ENCODE results near the gene ANXA3. TPM values are rescaled to one million over a fixed set of nuclear protein-coding genes. Genes with fewer than 3 reads are reported as not detected.

ANXA3 gene
- total and polyA plus RNA-seq, 2 donors (not counting 3 experiments of a cell fraction or from before 2014, with no cell fraction given) = 52.9 to 78.4 TPM

- Histone ChIP-seq H3K9me1 (replicated peaks; ENCODE audit: control insufficient read depth, extremely low read depth, insufficient read depth, low read length) (no peaks in the 10 kb centered on the region), H3K27ac (ENCODE audit: insufficient read depth, low read depth, low read length) (no peak overlapping the region), H4K20me1 (replicated peaks; ENCODE audit: control insufficient read depth, extremely low read depth, insufficient read depth, low read length) (no peaks in the 10 kb centered on the region), H2AFZ (ENCODE audit: low read depth, low read length) (no peak overlapping the region), H3K4me2 (ENCODE audit: insufficient read depth, low read length) (no peak overlapping the region), H3K9me3 (replicated peaks; ENCODE audit: control insufficient read depth, insufficient read depth, low read length) (no peaks in the 10 kb centered on the region), H3K4me1 (ENCODE audit: control insufficient read depth, extremely low read depth, insufficient read depth, low read length) (no peaks in the 10 kb centered on the region), H3K4me3 (replicated peaks in 1 of 3; ENCODE audit: insufficient read depth in 1 of 3, low read depth in 1 of 3, low read length in 3 of 3) (no peak overlapping the region), H3K36me3 (ENCODE audit: control insufficient read depth in 2 of 2, extremely low read depth in 1 of 2, insufficient read depth in 2 of 2, low read length in 2 of 2) (peaks cover 2 to 7% of the 10 kb centered on the region in 2 experiments), H3K79me2 (ENCODE audit: control insufficient read depth, insufficient read depth, low read length) (no peaks in the 10 kb centered on the region), H3K27me3 (ENCODE audit: control insufficient read depth in 2 of 2, insufficient read depth in 2 of 2, low read length in 2 of 2) (no peaks in the 10 kb centered on the region), H3K9ac (replicated peaks; ENCODE audit: extremely low read depth, insufficient read depth, low read length) (no peak overlapping the region)
- CTCF ChIA-PET = no interaction called here
- POLR2A ChIA-PET = no interaction called here
- intact Hi-C loops (cut with micrococcal nuclease) (no loop called here), dilution Hi-C loops (cut with MboI; ENCODE audit: extremely low pct_ligation_motif_present, low sequenced_read_pairs) (no loop called here)
- BruUV-seq (replicated peaks) = no TSS peak
- TF ChIP-seq FOS (IDR thresholded peaks at IDR 0.05; ENCODE audit: borderline replicate concordance, insufficient read depth, low read length) (no peak), JUN (IDR thresholded peaks at IDR 0.05; ENCODE audit: borderline replicate concordance, insufficient read depth, insufficient read length, low read depth) (no peak), MYC (IDR thresholded peaks at IDR 0.05; ENCODE audit: low read depth, low read length) (no peak), EZH2 (IDR thresholded peaks at IDR 0.05; ENCODE audit: borderline replicate concordance, low read depth, low read length, severe bottlenecking) (no peak), POLR2A (IDR thresholded peaks at IDR 0.05; ENCODE audit: low read depth, low read length) (no peak), GATA2 (IDR thresholded peaks at IDR 0.05; ENCODE audit: insufficient read depth, insufficient read length, low read depth, low read length) (no peak), POLR2AphosphoS5 (IDR thresholded peaks at IDR 0.05; ENCODE audit: insufficient read depth, low read depth, low read length) (no peak)
- TF ChIP-seq, protein P1, sequence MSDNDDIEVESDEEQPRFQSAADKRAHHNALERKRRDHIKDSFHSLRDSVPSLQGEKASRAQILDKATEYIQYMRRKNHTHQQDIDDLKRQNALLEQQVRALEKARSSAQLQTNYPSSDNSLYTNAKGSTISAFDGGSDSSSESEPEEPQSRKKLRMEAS (IDR thresholded peaks at IDR 0.05; ENCODE audit: insufficient read depth, insufficient read length) = no peak
- TF ChIP-seq, protein P2, sequence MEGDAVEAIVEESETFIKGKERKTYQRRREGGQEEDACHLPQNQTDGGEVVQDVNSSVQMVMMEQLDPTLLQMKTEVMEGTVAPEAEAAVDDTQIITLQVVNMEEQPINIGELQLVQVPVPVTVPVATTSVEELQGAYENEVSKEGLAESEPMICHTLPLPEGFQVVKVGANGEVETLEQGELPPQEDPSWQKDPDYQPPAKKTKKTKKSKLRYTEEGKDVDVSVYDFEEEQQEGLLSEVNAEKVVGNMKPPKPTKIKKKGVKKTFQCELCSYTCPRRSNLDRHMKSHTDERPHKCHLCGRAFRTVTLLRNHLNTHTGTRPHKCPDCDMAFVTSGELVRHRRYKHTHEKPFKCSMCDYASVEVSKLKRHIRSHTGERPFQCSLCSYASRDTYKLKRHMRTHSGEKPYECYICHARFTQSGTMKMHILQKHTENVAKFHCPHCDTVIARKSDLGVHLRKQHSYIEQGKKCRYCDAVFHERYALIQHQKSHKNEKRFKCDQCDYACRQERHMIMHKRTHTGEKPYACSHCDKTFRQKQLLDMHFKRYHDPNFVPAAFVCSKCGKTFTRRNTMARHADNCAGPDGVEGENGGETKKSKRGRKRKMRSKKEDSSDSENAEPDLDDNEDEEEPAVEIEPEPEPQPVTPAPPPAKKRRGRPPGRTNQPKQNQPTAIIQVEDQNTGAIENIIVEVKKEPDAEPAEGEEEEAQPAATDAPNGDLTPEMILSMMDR (IDR thresholded peaks at IDR 0.05; ENCODE audit: extremely low read depth in 1 of 2, insufficient read depth in 1 of 2, low read depth in 1 of 2, low read length in 2 of 2) = no peak
- DNase-seq (ENCODE audit: low read depth, low spot score) (no peak), FAIRE-seq (no peak)
Observed at GRCh38 chr4:78578674-78579425, 27.3 kb downstream of the ANXA3 start.
